HAP-1 (cell line): Measurements from ENCODE around the gene GRAMD2A.

Experiments
- DNase-seq, 2 experiments: peaks; one replicate each; pipeline ENCODE4 v3.0.0-alpha.2; 2016 to 2020; ENCODE audit warnings: low spot score in 2 of 2
- H3K27me3 ChIP-seq: fragments of 250-450 bp; sonication (Bioruptor Pico); 2 replicates; pipeline ENCODE4 v1.5.1; 2020; ENCODE audit warnings: low read depth, mild to moderate bottlenecking, moderate library complexity
- H3K36me3 ChIP-seq: fragments of 250-450 bp; sonication (Bioruptor Pico); replicated peaks from 2 replicates; pipeline ENCODE4 v1.5.1; 2020; ENCODE audit warnings: mild to moderate bottlenecking
- H3K4me1 ChIP-seq: fragments of 250-450 bp; sonication (Bioruptor Pico); 2 replicates; pipeline ENCODE4 v1.5.1; 2020; ENCODE audit warnings: mild to moderate bottlenecking
- H3K4me3 ChIP-seq: fragments of 250-450 bp; sonication (Bioruptor Pico); 2 replicates; pipeline ENCODE4 v1.5.1; 2020; ENCODE audit warnings: mild to moderate bottlenecking, moderate library complexity
- H3K9me3 ChIP-seq: fragments of 250-450 bp; sonication (Bioruptor Pico); 2 replicates; pipeline ENCODE4 v1.5.1; 2020; ENCODE audit warnings: mild to moderate bottlenecking, moderate library complexity
- in situ Hi-C: fragments of 300-500 bp; cut with MboI; formaldehyde crosslinking; loops from 3 replicates; pipeline ENCODE4 v1.14.3; 2020; ENCODE audit warnings: low sequenced_read_pairs, inconsistent platforms, mixed read lengths

Gene GRAMD2A

DNA sequence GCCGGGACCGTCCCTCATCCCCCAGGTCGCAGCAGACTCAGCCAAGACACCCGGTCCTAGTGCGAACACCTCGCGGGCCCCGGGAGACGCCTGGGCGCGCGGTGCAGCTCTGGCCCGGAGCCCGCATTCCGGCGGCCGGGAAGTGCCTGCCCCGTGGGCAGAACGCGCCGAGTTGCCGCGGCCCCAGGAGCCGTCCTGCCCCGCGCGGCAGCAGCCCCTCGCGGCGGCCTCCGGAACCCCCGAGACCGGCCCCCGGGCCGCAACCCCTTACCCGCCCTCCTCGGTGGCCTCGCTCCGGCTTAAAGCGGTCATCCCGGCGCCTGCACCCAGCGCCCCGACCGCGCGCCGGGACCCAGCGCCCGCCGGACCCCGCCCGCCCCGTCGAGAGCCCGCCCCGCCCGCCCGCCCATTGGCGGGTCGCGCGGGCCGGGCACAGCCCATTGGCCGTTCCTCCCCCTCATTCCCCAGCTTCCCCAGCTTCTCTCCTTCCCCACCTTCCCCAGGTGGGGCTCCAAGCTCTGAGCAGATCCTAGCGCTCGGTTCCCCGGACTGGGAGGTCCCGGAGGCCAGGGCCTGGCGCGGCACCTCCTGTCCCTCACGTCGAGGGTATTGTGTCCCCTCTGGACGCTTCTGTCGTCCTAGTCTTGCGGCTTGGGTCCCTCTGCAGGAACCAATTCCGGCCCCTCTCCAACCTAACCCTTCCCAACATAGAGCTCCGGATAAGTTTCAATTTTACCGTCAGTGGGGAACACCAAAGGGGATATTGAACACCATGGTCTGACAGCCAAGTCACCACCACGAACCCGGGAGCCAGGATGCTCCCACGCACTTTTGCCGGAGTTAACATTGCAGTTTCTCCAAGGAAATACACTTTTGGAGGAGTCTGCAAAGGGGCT, at the start of gene GRAMD2A:
TSS of gene GRAMD2A (minus strand) at position 328 of the 896 bp plus-strand sequence.
- H3K36me3 ChIP-seq, result peaks cover 49% of the 10 kb centered on the region
- no peaks in the 10 kb centered on the region for H3K27me3 ChIP-seq
- H3K9me3 ChIP-seq, result no peaks in the 10 kb centered on the region
- in situ Hi-C loops, result no loop called here
- no peak within 1 kb of the TSS for H3K4me3 ChIP-seq
- no peak for DNase-seq
- H3K4me1 ChIP-seq, result no peaks in the 10 kb centered on the region

DNA sequence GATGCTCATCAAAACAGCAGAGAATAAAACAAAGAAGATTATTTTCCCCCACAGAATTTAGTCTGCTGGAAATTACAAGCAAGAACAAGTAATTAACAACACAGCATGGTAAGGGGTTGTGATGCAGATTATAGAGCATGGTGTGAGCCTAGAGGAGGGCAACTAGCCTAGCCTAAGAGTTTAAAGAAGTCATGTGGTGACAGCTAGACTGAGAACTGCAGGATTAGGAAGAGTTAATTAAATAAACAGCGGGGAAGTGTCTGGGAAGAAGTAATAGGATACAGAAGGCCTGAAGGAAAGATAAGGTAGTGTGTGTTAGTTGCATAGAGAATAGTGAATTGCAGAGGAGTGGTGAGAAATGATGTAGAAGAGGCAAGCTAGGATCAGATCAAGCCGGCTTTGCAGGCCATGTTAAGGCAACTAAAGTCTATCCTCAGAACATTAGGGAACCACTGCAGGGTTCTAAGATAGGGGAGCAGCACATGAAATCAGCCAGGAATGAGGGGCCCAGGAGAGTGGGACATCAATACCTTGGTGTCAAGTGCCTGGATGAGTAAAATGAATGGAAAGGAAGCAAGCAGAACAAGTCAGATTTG, 45.3 kb upstream of the GRAMD2A start:
- in situ Hi-C loops, result no loop called here
- Histone ChIP-seq H3K9me3 (no peaks in the 10 kb centered on the region), H3K36me3 (peaks cover 71% of the 10 kb centered on the region), H3K4me1 (no peaks in the 10 kb centered on the region), H3K27me3 (no peaks in the 10 kb centered on the region), H3K4me3 (no peak overlapping the region)
- no peak for DNase-seq

DNA sequence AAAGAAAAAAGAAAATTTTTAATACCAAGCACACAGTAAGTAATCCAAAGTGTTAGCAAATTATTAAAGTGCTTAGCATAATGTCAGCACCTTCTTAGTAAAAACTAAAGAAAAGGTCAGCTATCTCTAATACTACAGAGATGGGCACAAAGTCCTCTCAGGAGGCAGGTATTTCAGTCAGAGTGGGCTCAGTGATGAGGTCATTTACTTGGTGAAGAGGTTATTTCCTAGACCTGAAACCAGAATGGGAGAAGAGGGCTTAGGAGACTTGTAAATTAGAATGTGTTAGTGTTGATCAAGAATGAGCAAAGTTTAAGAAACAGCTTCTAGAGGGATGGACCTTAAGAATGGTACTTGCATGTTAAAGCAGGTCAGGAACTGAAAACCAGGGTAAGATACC, 42.1 kb upstream of the GRAMD2A start:
- Histone ChIP-seq H3K4me1 (no peaks in the 10 kb centered on the region), H3K36me3 (peaks cover 54% of the 10 kb centered on the region), H3K27me3 (no peaks in the 10 kb centered on the region), H3K9me3 (no peaks in the 10 kb centered on the region), H3K4me3 (no peak overlapping the region)
- in situ Hi-C loops, result no loop called here
- no peak for DNase-seq

DNA sequence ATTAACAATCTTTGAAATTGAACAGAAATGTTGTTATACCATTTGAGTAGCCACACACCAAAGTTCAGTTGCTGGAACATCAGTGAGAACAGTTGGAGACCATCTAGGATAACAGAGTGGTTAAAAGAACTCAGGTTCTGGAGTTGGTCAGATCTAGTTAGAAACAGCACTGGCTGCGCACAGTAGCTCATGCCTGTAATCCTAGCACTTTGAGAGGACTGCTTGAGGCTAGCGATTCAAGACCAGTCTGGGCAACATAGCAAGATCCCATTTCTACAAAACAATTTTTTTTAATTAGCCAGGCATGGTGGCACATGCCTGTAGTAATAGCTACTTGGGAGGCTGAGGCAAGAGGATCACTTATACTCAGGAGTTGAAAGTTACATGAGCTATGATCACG, 41.0 kb upstream of the GRAMD2A start:
- Histone ChIP-seq H3K27me3 (no peaks in the 10 kb centered on the region), H3K4me3 (no peak overlapping the region), H3K9me3 (no peaks in the 10 kb centered on the region), H3K36me3 (peaks cover 43% of the 10 kb centered on the region), H3K4me1 (no peaks in the 10 kb centered on the region)
- in situ Hi-C loops, result no loop called here
- no peak for DNase-seq

DNA sequence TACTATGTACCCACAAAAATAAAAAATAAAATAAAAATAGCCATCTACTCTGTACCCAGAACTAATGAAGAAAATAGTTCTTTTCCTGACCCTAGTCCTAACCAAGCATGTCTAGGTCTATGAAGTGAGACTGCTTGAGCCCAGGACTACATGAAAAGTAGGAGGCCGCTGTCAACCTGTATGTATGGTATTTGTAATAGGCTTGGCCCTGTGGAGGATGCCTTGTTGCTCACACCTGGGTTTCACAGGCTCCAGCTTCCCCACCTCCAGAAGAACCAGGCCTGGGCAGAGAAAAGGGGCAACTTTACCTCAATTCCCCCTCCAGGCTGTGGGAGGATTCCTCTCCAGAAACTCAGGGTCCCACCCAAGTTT, 40.3 kb upstream of the GRAMD2A start:
- Histone ChIP-seq H3K4me1 (no peaks in the 10 kb centered on the region), H3K4me3 (no peak overlapping the region), H3K27me3 (no peaks in the 10 kb centered on the region), H3K9me3 (no peaks in the 10 kb centered on the region), H3K36me3 (peaks cover 36% of the 10 kb centered on the region)
- no peak for DNase-seq
- in situ Hi-C loops, result no loop called here

DNA sequence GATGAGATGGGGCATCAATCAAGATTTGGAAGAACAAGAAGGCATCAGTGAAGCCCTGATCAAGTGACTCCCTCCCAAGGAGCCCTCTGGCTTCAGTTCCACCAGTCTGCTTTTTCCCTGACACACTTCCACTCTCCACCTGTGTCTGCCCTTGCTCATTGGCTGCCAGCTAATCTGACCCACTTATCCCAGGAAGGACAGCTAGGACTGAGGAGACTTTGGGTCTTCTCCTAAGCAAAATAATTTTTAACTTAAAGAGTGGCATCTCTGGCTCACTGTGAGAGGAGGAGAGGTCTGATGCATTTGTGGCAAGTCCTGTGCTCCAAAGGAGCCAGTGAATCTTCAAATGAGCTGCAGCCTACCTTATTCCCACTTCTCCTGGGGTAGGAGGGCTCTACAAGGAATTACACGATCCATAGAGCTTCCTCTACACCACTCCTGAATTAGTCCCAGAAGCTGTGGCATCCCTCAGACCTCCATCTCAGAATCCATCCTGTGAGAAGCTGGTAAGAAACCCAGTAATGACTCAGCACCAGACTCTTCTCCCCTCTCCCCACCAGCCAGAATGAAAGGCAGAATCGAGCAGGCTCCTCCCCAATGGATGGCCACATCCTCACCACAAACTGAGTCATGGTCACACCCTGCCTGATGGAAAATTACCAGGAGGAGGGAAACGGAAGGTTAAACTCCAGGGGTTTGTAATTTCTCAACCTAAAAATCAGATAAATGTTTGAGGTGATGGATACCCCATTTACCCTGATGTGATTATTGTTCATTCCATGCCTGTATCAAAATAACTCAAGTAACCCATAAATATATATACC, 39.7 kb upstream of the GRAMD2A start:
- H3K27me3 ChIP-seq, result no peaks in the 10 kb centered on the region
- peak in 1 of 2 experiments; percentile 48 for DNase-seq
- no peak overlapping the region for H3K4me3 ChIP-seq
- H3K36me3 ChIP-seq, result peaks cover 30% of the 10 kb centered on the region
- H3K9me3 ChIP-seq, result no peaks in the 10 kb centered on the region
- H3K4me1 ChIP-seq, result peaks cover 2% of the 10 kb centered on the region
- in situ Hi-C loops, result no loop called here

DNA sequence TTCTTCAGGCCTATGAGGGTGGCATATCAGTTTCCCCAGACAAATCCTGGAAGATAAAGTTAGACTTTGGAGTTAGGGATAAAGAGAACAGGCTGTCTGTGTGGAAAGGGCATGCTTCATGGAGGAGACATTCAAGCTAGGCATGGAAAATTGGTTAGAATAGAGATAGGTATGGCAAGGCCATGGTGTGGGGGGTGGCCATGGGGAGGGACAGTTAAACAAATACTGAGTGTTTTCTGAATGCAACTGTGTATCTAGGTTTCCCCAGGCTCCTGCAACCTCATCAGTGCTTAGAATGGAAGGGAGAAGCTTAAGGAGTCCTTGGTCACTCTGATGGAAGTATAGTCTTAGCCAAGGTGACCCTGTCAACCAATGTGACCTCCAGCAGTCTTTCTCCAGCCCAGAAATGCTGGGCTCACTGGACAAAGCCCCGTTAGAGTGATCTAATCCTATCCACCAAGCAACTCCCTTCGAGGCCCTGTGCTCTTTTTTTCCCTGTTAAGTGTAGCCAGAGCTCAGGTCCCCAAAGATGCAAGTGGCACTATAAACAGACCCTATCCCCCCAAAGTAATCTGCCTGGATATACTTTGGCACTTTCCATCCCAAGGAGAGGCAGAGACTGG, 38.9 kb upstream of the GRAMD2A start:
- Histone ChIP-seq H3K4me1 (peaks cover 8% of the 10 kb centered on the region), H3K4me3 (no peak overlapping the region), H3K36me3 (peaks cover 22% of the 10 kb centered on the region), H3K9me3 (no peaks in the 10 kb centered on the region), H3K27me3 (no peaks in the 10 kb centered on the region)
- DNase-seq, result no peak
- in situ Hi-C loops, result no loop called here

DNA sequence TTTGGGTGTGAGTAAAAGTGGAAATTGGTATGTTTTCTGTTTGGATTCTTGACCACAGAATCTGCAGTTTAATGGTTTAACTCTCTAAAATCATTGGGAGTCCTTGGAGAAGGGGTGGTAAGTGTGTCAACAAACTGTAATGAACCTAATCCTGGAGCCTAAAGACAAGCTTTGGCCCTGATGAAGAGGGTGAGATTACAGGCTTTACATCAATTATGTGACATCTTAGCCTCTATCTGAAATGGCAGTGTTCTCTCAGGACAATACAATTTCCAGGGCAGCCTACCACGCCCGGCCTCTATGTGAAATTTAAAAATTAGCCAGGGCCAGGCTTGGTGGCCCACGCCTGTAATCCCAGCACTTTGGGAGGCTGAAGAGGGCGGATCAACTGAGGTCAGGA, 37.7 kb upstream of the GRAMD2A start:
- in situ Hi-C loops, result no loop called here
- Histone ChIP-seq H3K9me3 (no peaks in the 10 kb centered on the region), H3K4me1 (peaks cover 8% of the 10 kb centered on the region), H3K4me3 (no peak overlapping the region), H3K27me3 (no peaks in the 10 kb centered on the region), H3K36me3 (peaks cover 15% of the 10 kb centered on the region)
- no peak for DNase-seq

DNA sequence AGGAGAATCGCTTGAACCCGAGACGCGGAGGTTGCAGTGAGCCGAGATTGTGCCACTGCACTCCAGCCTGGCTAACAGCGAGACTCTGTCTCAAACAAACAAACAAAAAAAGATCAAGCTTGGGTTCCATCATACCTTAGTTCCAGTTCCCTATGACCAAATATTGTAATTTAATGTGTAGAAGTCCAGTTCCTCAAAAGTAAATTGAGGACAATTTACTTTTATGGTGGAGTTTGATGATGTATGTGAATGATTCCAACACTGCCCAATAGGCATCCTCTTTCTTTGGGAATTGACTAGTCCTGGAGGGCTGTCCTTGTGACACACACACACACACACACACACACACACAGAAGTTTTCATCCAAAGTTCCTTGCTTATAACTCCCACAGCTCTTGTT, 36.2 kb upstream of the GRAMD2A start:
- Histone ChIP-seq H3K9me3 (no peaks in the 10 kb centered on the region), H3K4me3 (no peak overlapping the region), H3K36me3 (peaks cover 5% of the 10 kb centered on the region), H3K27me3 (no peaks in the 10 kb centered on the region), H3K4me1 (peaks cover 8% of the 10 kb centered on the region)
- DNase-seq, result no peak
- in situ Hi-C loops, result no loop called here

DNA sequence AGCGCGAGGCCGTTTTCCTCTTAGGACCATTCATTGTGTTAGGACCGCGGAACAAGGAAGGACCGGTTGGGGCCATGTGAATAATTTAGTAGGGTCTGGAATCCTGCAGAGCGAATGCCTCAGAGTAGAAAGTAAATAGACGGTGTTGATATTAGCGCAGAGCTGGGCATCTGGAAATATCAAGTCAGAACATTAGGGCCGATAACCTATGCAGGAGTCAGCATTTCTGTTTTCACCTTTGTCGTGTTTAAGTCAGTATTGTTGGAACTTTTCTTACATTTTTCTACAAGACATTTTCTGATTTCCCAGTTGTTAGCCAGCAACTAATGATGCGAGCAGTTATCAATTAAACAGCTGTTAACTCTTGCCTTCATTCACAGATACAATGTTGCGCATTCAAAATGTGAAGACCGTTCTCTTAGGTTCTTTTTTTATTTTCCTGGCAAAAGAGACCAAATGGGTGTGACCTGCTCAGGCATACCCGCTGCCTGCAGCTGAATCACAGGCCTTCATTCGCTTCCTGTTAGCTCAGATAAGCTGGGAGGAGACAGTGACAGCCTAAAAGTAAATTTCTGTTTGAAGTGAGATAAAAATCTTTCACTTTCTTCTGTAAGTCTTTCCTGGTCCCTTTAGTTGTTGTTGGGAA, 34.4 kb upstream of the GRAMD2A start:
- in situ Hi-C loops, result no loop called here
- H3K27me3 ChIP-seq, result no peaks in the 10 kb centered on the region

DNA sequence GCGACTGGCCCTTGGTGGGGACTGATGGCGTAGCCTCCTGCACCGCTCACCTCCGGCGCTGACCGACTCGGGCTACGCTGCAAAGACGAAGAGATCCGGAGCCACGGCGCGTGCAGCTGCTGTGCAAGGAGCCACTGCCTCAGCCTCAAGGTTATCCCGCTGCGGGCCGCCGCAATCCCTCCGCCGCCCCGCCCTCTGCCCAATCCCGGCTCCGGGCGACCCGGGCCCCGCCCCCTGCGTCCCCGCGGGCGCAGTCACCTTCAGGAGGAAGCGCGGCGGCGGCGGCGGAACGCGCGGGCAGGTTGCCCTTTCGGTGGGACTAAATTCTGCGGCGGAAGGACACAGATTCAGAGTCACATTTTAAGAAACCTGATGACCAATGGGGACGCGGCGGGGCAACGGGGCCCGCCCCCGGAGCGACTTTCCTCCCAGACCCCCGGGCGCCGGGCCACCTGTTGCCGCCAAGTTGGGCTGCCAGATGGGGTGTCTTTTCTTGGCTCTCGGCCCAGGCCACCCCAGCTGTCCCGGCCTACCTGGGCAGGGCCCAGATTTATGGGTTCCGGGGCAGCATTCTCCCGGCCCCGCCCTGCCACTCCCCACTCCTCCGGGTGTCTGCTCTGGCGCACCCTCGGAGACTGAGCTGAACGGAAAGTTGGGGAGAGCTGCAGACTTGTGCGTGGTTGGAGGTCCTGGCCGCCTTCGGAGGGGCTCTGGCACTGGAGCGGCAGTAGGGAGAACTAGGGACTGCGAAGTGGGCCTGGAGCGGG, 33.7 kb upstream of the GRAMD2A start, which contains the start of gene PKM:
TSS of gene PKM (minus strand) at position 125 of the 767 bp plus-strand sequence. CDS start 12,093 bp downstream, outside the sequence.
- peak; percentile 100 for DNase-seq
- H3K9me3 ChIP-seq, result no peaks in the 10 kb centered on the region
- no peaks in the 10 kb centered on the region for H3K27me3 ChIP-seq
- H3K4me3 ChIP-seq, result peak within 1 kb of the TSS; percentile 98
- peaks cover 27% of the 10 kb centered on the region for H3K4me1 ChIP-seq
- in situ Hi-C loops, result no loop called here
- peaks cover 15% of the 10 kb centered on the region for H3K36me3 ChIP-seq

More for the DNA sequence above, 34.4 kb upstream of the GRAMD2A start:
- peaks cover 12% of the 10 kb centered on the region for H3K36me3 ChIP-seq
- peak overlapping the region; percentile 98 for H3K4me3 ChIP-seq
- H3K4me1 ChIP-seq, result peaks cover 22% of the 10 kb centered on the region
- H3K9me3 ChIP-seq, result no peaks in the 10 kb centered on the region
- DNase-seq, result peak; percentile 37 to 38

DNA sequence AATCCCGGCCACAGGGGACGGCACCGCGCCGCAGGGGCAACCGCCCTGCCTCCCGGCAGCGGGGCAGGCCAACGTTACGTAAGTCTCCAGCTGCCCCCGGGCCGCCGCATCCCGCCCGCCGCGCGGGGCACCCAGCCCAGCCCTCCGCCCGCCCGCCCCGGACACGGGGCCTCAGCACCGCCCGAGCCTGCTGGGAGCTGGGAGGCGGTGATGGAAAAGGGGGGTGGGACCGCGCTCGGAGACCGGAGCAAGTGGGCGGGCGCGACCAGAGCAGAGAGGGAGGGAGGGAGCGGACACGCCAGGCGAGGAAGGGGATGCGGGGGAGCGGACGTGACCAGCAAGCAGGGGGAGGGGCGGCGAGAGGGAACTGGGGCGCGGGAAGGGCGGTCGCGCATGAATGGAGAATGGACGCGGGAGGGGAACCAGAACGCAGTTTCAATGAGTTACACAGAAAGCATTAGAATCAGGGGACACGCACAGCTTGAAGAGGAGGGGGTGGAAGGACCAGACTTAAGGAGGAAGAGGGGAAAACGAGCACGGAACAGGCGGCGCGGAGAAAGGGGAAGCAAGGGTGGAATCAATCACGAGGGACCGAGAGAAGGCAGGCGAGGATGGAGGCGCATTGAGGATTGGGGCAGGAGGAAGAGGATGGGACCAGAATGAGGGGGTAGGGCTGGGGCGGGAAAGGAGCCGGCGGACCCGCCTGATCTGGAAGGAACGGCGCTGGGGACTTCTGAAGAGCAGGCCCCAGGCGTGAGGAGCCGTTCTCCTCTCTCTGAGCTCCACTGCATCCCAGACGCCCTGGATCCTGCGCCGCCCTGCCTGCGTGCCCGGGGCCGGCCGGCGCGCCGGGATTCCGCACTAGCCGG, 32.8 kb upstream of the GRAMD2A start:
- Histone ChIP-seq H3K4me1 (peaks cover 28% of the 10 kb centered on the region), H3K4me3 (peak overlapping the region; percentile 98), H3K9me3 (no peaks in the 10 kb centered on the region), H3K27me3 (no peaks in the 10 kb centered on the region), H3K36me3 (peaks cover 23% of the 10 kb centered on the region)
- DNase-seq, result peak; percentile 100
- in situ Hi-C loops, result no loop called here
